Pulmonary artery endothelial cell (primary cell): ENCODE results near the gene MLLT10. TPM values are rescaled to one million over a fixed set of nuclear protein-coding genes. Genes with fewer than 3 reads are reported as not detected.
"Not testable (repeated sequence)": the region's sequence is repeated elsewhere in the genome, so short reads cannot be mapped to it uniquely, and the experiment has no call there.

Experiments
- DNase-seq: peaks from one replicate; pipeline ENCODE4 v3.0.0-alpha.2; 2011; ENCODE audit warnings: low read depth, low spot score
- total RNA-seq: library from RNA; depleted of rRNA; stranded (reverse); fragments of >200 nt; gene quantifications from 2 replicates; pipeline ENCODE4 v1.2.3, GENCODE V29; 2014

Gene MLLT10
- total RNA-seq, 1 donor from 2014 or later: 36.9 TPM

GRCh38 chr10:21527598-21528235 lies 6.3 kb upstream of the MLLT10 start:
- DNase-seq: no peak

DNA sequence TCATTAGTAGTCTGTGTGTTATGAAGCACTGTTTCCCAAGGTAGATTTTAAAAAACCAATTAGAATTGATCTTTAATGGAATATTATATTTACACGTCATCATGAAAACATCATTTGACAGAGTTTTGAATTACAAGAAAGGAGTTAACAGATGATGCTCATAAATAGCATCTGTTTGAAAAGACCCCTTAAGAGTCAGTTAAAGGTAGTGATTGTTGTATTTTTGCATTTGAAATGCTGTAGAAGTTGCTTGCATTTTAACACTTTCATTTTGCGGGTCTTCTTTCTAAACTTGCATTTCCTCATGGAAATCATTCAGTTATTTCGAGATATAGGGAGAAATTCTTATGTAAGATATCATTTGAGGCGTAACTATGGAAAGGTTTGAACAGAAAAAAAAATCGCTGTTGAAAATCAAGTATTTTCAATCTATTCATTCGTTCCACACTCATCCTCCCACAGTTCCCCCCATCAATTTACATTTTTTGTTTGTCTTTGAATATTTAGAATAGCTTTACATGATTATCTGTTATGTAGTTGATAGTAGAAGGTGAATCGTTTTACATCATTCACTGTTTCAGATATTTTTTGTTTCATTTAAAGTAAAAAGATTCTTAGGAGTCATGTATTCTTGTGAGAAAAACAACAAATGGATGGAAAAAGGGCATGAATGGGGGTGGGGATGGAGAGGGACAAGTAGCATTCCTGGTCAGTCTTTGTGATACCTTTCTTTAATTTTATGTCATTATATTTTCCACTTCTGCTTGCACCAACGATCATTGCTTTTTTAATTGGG lies 5.6 kb upstream of the MLLT10 start:
- DNase-seq: no peak

GRCh38 chr10:21529032-21529910 lies 4.8 kb upstream of the MLLT10 start:
- DNase-seq: no peak

DNA sequence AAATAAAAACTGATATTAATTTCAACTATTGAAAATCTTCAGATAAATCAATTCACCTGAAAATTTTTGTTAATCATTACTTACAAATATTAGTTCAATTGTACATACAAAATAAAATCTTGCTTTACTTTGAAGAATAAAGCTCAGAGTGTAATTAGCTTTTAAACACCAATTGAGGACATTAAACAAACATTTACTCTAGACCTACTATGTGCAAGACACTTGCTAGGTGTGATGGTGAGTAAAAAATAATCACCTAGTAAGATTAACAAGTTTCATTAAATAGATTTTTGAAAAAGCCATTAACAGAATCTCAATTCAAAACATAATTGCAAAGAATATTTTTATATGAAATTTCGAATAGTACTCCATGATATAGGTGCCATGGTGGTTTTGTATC lies 3.9 kb upstream of the MLLT10 start:
- no peak for DNase-seq

DNA sequence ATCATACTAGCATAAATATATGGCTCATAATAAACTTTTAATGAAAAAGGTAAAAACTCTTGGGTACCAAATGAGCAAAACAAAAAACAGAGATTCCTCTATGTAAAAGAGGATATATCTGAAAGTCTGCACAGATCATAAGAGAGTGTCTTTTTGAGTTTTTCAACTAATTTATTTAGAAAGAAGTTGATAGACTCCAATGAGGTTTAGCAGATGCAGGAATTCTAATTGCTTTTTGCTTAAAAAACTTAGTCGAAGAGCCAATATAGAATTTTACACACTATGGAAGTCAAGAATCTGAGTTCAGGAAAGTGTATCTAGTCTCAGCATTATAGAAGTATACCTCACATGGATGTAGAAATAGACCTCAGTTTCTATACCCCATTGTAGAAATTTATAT lies 3.4 kb upstream of the MLLT10 start:
- DNase-seq: no peak

GRCh38 chr10:21531164-21531563 lies 2.9 kb upstream of the MLLT10 start:
- DNase-seq: no peak

GRCh38 chr10:21532694-21533466 lies 1.2 kb upstream of the MLLT10 start:
- DNase-seq: no peak

DNA sequence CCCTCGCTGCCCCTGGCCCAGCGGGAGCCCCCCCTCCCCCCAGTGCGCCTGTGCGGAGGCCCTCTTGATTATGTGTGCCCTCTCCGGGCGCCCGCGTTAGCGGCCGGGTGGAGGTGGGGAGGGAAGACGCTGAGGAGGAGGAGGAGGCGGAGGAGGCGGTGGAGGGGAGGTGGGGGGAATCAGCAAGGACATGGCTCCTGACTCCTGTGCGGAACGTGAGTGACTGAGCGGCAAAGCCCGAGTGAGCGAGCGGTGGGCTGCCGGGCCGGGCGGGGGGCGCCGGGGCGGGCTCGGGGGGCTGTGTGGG lies 201 bp downstream of the MLLT10 start:
- DNase-seq: no peak

DNA sequence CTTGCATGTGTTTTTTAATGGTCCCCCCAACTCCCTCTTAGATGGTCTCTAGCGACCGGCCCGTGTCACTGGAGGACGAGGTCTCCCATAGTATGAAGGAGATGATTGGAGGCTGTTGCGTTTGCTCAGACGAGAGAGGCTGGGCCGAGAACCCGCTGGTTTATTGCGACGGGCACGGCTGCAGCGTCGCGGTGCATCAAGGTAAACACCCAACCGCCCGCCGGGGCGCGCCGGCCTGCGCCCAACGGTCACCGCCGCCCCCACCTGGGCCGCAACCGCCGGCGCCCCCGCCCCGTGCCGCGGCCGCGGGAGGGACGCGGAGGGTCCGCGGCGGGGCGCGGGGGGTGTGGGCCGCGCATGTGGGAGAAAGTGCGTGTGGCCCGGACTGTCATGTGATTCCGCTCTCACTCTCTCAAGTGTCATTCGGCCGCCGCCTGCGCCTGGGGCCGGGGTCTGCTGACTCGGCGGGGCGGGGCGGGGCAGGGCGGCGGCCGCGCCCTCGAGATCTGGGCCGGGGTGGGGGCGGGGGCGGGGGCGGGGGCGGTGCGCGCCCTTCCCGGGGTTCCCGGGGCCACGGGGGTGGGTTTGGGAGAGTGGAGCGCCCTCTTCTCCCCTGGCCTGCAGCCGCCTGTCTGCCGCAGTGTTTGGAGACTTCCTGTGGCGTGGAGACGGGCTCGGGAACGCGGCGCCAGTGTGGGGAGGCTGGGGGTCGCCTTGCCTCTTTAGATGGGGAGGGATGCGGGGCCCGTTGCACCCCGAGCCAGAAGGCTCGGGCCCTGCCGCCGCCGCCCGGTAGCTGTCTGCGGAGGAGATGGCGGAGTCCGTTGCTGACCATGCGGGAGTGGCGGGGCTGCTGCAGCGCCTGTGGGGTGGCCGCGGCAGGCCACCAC lies 817 bp downstream of the MLLT10 start:
- no peak for DNase-seq

DNA sequence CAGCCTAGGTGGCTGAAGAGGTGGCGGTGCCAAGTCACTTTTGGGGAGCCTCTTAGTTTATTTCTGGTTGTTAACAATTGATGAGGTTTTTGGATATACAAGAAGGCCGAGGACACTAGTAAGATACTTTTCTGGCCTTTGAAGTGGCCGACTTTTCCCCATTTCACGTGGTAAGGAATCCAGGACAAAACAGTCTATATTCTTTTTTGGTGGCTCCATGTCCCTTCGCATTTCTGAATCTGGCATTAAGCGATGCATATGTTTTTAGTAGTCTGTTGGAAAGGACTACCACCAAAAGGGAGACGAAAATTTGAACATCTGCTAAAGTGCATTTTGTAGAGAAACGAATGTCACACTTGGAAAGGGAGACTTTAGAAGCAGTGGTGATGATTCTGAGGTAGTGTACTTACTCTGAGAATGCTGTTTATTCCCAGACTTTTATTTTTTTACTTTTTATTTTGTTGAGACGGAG lies 1.5 kb downstream of the MLLT10 start:
- DNase-seq: no peak

DNA sequence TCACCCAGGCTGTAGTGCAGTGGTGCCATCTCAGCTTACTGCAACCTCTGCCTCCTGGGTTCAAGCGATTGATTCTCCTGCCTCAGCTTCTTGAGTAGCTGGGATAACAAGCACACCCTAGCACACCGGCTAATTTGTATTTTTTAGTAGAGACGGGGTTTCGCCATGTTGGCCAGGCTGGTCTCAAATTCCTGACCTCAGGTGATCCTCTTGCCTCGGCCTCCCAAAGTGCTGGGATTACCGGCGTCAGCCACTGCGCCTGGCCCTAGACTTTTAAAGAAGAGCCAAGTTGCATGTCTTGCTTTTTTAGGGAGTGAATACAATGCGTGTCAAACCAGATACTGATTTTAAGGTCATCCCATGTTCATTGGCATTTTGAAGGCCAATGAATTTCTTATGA lies 1.9 kb downstream of the MLLT10 start:
- DNase-seq: not testable (repeated sequence)

- no peak for DNase-seq
Measured at GRCh38 chr10:21536874-21537273, 2.8 kb downstream of the MLLT10 start.

- not testable (repeated sequence) for DNase-seq
Measured at GRCh38 chr10:21540701-21541100, 6.7 kb downstream of the MLLT10 start.

GRCh38 chr10:21547246-21547645 lies 13.2 kb downstream of the MLLT10 start:
- DNase-seq: no peak

DNA sequence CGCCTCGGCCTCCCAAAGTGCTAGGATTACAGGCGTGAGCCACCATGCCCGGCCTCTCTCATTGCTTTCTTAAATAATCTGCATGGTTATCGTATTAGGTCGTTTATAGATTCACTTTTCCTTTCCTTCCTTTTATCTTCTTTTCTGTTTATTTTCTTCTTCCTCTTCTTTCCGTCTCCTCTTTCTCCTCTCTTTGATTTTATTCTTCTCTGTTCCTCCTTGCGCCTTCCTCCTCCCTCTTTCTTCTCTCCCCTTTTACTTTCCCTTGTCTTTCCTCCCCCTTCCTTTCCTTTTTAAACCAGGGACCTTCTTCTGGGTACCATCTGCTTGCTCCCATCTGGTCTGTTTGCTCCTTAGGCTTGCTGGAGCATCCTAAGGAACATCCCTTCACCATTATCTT lies 18.6 kb downstream of the MLLT10 start:
- no peak for DNase-seq

DNA sequence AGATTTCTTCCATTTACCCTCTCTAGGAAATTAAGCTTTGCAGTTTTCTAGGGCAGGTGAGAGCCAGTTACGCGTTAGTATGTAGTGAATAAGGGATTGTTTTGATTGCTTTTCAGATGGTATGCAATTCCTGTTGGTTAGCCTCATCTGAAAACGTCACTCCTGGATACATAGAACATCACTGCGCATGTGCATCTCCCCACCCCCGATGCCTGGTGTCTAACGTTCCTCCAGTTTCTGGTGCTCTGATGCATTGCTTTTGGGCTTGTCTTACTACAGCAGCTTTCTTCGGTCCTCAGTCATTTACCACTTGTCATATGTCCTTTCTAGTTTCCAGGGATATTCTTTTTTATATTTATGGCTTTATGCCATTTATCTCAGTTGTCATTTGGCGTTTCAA lies 22.5 kb downstream of the MLLT10 start:
- DNase-seq: no peak

DNA sequence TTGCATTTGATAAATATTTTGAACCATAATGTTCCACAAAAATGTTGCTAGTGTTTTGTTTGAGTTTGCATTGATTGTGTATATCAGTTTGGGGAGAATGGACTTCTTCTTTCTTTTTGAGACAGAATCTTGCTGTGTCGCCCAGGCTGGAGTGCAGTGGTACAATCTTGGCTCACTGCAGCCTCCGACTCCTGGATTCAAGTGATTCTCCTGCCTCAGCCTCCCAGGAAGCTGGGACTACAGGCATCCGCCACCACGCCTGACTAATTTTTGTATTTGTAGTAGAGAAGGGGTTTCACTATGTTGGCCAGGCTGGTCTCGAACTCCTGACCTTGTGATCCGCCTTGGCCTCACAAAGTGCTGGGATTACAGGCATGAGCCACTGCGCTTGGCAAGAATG lies 25.0 kb downstream of the MLLT10 start:
- DNase-seq: not testable (repeated sequence)

DNA sequence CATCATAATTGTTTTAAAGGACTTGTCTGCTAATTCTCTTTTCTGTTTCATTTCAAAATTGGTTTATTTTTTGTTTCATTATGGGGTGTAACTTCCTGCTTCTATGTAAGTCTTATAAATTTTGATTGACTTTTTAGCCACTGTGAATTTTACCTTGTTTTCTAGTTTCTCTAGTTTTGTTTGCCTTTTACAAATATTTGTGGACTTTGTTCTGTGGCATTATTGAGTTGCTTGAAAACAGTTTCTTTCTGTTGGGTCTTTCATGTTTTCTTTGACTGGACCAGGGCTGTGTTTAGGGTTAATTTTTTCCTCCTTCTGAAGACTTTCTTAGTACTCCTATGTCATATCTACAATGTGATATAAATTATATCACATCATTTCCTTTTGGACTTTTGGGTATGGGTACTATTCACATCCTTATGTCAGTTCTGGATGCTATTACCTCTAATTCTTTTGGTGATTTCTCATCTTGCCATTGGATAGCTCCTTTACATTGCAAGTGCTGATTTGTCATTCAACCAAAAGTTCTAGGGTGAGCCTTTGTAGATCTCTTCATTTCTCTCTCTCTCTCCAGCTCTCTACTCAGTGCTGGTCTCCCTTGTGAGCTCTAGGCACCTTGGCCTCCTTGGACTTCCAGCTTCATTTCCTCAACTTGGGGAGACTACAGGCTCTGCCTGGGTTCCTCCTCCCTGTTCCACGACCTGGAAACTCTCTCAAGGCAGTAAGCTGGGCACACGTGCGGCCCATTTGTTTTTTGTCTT lies 36.9 kb downstream of the MLLT10 start:
- no peak for DNase-seq

GRCh38 chr10:21572578-21572977 lies 38.5 kb downstream of the MLLT10 start:
- DNase-seq: peak; percentile 1

DNA sequence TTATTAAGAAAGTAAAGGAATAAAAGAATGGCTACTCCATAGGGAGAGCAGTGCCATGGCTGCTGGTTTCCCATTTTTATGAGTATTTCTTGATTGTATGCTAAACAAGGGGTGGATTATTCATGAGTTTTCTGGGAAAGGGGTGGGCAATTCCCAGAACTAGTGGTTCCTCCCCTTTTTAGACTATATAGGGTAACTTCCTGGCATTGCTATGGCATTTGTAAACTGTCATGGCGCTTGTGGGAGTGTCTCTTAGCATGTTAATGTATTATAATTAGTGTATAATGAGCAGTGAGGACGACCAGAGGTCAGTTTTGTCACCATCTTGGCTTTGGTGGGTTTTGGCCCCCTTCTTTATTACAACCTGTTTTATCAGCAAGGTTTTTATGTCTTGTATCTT lies 40.5 kb downstream of the MLLT10 start:
- DNase-seq: not testable (repeated sequence)
